ENCODE results near the gene POLR3E. TPM values are rescaled to one million over a fixed set of nuclear protein-coding genes. Genes with fewer than 3 reads are reported as not detected.

POLR3E gene
- total RNA-seq, 1 experiment from 2014 or later: 73.5 TPM

- Mint-ChIP-seq H3K4me3 (no peak overlapping the region), H3K9me3 (no peaks in the 10 kb centered on the region), H3K27me3 (ENCODE audit: low read depth) (no peaks in the 10 kb centered on the region), H3K4me1 (no peaks in the 10 kb centered on the region; the same call in 1 of the 2 replicates), H3K27ac (no peak overlapping the region), H3K36me3 (peaks cover 27% of the 10 kb centered on the region; the same call in 1 of the 2 replicates)
- CTCF ChIA-PET: no interaction called here
- no peak for ATAC-seq
- POLR2A ChIA-PET: no interaction called here
- TF ChIP-seq TP53 (CRISPR knock-in tag; IDR thresholded peaks at IDR 0.05) (no peak), ZBTB43 (CRISPR knock-in tag; IDR thresholded peaks at IDR 0.05) (no peak), ESRRA (CRISPR knock-in tag; IDR thresholded peaks at IDR 0.05; ENCODE audit: borderline replicate concordance) (no peak), ZNF396 (CRISPR knock-in tag; IDR thresholded peaks at IDR 0.05; ENCODE audit: borderline replicate concordance) (no peak), ZNF532 (CRISPR knock-in tag; IDR thresholded peaks at IDR 0.05; ENCODE audit: borderline replicate concordance) (no peak), USF2 (CRISPR knock-in tag; IDR thresholded peaks at IDR 0.05) (no peak), EMX1 (CRISPR knock-in tag; IDR thresholded peaks at IDR 0.05) (no peak), IRF1 (CRISPR knock-in tag; IDR thresholded peaks at IDR 0.05) (no peak), CDX4 (CRISPR knock-in tag; IDR thresholded peaks at IDR 0.05; ENCODE audit: borderline replicate concordance) (no peak), ZNF263 (CRISPR knock-in tag; IDR thresholded peaks at IDR 0.05; ENCODE audit: low read depth) (no peak), ARID4B (CRISPR knock-in tag; IDR thresholded peaks at IDR 0.05; ENCODE audit: borderline replicate concordance) (no peak), NFATC4 (CRISPR knock-in tag; IDR thresholded peaks at IDR 0.05) (no peak)
- TF ChIP-seq, protein P1, sequence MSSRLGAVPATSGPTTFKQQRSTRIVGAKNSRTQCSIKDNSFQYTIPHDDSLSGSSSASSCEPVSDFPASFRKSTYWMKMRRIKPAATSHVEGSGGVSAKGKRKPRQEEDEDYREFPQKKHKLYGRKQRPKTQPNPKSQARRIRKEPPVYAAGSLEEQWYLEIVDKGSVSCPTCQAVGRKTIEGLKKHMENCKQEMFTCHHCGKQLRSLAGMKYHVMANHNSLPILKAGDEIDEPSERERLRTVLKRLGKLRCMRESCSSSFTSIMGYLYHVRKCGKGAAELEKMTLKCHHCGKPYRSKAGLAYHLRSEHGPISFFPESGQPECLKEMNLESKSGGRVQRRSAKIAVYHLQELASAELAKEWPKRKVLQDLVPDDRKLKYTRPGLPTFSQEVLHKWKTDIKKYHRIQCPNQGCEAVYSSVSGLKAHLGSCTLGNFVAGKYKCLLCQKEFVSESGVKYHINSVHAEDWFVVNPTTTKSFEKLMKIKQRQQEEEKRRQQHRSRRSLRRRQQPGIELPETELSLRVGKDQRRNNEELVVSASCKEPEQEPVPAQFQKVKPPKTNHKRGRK (CRISPR knock-in tag; IDR thresholded peaks at IDR 0.05; ENCODE audit: borderline replicate concordance): no peak
- TF ChIP-seq, protein P2, sequence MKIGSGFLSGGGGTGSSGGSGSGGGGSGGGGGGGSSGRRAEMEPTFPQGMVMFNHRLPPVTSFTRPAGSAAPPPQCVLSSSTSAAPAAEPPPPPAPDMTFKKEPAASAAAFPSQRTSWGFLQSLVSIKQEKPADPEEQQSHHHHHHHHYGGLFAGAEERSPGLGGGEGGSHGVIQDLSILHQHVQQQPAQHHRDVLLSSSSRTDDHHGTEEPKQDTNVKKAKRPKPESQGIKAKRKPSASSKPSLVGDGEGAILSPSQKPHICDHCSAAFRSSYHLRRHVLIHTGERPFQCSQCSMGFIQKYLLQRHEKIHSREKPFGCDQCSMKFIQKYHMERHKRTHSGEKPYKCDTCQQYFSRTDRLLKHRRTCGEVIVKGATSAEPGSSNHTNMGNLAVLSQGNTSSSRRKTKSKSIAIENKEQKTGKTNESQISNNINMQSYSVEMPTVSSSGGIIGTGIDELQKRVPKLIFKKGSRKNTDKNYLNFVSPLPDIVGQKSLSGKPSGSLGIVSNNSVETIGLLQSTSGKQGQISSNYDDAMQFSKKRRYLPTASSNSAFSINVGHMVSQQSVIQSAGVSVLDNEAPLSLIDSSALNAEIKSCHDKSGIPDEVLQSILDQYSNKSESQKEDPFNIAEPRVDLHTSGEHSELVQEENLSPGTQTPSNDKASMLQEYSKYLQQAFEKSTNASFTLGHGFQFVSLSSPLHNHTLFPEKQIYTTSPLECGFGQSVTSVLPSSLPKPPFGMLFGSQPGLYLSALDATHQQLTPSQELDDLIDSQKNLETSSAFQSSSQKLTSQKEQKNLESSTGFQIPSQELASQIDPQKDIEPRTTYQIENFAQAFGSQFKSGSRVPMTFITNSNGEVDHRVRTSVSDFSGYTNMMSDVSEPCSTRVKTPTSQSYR (CRISPR knock-in tag; IDR thresholded peaks at IDR 0.05): no peak
- TF ChIP-seq, protein P3, sequence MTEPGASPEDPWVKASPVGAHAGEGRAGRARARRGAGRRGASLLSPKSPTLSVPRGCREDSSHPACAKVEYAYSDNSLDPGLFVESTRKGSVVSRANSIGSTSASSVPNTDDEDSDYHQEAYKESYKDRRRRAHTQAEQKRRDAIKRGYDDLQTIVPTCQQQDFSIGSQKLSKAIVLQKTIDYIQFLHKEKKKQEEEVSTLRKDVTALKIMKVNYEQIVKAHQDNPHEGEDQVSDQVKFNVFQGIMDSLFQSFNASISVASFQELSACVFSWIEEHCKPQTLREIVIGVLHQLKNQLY (CRISPR knock-in tag; IDR thresholded peaks at IDR 0.05): no peak
- no peak for DNase-seq (ENCODE audit: low spot score)
Observed at GRCh38 chr16:22272870-22273650, 24.1 kb upstream of the POLR3E start.

All from WTC11 (cell line).